ENCODE data around the gene CFAP70. TPM values are rescaled to one million over a fixed set of nuclear protein-coding genes. Genes with fewer than 3 reads are reported as not detected.

The CFAP70 gene
- total RNA-seq, 1 donor from 2014 or later = 5.3 TPM

GRCh38 chr10:73310475-73310874, 48.2 kb downstream of the CFAP70 start:
- Mint-ChIP-seq H3K4me1 (ENCODE audit: low read depth) (no peaks in the 10 kb centered on the region), H3K27ac (no peak overlapping the region), H3K36me3 (ENCODE audit: insufficient read depth) (peaks cover 9% of the 10 kb centered on the region), H3K4me3 (ENCODE audit: low read depth) (no peak overlapping the region), H3K9me3 (ENCODE audit: low read depth) (peaks cover 20% of the 10 kb centered on the region), H3K27me3 (peaks cover 3% of the 10 kb centered on the region)
- TF ChIP-seq, protein P1, sequence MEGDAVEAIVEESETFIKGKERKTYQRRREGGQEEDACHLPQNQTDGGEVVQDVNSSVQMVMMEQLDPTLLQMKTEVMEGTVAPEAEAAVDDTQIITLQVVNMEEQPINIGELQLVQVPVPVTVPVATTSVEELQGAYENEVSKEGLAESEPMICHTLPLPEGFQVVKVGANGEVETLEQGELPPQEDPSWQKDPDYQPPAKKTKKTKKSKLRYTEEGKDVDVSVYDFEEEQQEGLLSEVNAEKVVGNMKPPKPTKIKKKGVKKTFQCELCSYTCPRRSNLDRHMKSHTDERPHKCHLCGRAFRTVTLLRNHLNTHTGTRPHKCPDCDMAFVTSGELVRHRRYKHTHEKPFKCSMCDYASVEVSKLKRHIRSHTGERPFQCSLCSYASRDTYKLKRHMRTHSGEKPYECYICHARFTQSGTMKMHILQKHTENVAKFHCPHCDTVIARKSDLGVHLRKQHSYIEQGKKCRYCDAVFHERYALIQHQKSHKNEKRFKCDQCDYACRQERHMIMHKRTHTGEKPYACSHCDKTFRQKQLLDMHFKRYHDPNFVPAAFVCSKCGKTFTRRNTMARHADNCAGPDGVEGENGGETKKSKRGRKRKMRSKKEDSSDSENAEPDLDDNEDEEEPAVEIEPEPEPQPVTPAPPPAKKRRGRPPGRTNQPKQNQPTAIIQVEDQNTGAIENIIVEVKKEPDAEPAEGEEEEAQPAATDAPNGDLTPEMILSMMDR (IDR thresholded peaks at IDR 0.05; ENCODE audit: unreplicated experiment) = no peak
- no peak for DNase-seq (ENCODE audit: low spot score, unreplicated experiment)

DNA sequence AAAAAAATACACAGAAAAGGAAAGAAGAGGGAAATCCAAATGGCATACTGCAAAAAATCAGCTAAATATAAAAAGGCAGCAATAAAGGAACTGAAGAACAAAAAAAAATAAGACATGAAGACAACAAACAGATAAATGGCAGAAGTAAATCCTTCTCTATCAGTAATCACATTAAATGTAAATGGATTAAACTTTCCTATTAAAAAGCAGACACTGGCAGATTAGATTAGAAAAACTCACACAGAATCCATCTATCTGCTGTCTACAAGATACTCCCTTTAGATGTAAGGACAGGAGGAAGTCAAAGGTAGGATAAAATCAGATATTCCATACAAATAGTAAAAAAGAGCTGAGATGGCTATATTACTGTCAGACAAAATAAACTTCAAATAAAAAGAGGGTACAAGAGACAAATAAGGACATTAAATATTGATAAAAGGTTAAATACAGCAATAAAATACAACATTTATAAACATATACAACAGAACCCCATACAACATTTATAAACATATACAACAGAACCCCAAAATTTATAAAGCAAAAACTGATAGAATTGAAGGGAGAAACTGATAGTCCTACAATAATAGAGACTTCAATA, 51.4 kb downstream of the CFAP70 start:
- Mint-ChIP-seq H3K36me3 (ENCODE audit: insufficient read depth) (peaks cover 9% of the 10 kb centered on the region), H3K27ac (no peak overlapping the region), H3K4me1 (ENCODE audit: low read depth) (no peaks in the 10 kb centered on the region), H3K4me3 (ENCODE audit: low read depth) (no peak overlapping the region), H3K27me3 (peaks cover 3% of the 10 kb centered on the region), H3K9me3 (ENCODE audit: low read depth) (peaks cover 20% of the 10 kb centered on the region)
- no peak for DNase-seq (ENCODE audit: low spot score, unreplicated experiment)
- TF ChIP-seq, protein P1 (IDR thresholded peaks at IDR 0.05; ENCODE audit: unreplicated experiment) = no peak

DNA sequence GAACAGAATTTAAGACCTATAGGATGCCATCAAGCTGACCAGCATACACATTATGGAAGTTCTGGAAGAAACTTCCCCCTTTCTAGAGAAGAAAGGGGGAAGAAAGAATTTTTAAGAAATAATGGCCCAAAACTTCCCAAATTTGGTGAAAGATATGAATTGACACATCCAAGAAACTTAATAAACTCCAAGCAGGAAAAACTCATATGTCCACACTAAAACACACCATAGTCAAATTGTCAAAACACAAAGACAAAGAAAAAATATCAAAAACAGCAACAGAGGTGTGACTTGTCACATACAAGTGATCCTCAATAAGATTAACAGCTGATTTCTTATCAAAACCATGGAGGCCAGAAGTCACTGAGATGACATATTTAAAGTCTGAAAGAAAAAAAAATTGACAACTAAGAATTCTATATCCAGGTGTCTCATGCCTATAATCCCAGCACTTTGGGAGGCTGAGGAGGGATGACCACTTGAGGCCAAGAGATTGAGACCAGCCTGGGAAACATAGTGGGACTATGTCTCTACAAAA, 52.4 kb downstream of the CFAP70 start:
- Mint-ChIP-seq H3K9me3 (ENCODE audit: low read depth) (peaks cover 20% of the 10 kb centered on the region), H3K27ac (no peak overlapping the region), H3K4me1 (ENCODE audit: low read depth) (no peaks in the 10 kb centered on the region), H3K27me3 (peaks cover 3% of the 10 kb centered on the region), H3K36me3 (ENCODE audit: insufficient read depth) (peaks cover 9% of the 10 kb centered on the region), H3K4me3 (ENCODE audit: low read depth) (no peak overlapping the region)
- no peak for DNase-seq (ENCODE audit: low spot score, unreplicated experiment)
- TF ChIP-seq, protein P1 (IDR thresholded peaks at IDR 0.05; ENCODE audit: unreplicated experiment) = no peak

DNA sequence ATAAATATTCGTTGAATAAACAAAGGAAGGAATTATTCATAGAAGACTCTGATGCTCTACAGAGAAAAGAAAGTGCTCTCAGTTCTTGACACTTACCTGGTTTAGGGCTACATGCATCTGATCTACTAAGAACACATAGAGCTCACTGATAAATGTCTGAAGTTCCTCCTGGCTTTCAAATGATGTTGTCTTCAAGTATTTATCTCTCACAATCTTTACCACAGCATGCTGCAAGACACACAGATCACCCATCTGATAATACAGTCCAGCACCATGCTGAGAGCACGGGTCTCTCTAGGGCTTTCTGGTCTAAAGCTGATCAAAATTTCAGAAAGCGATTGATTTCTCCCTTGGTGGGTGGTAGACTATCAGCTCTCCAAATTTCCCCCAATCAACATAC, 61.7 kb downstream of the CFAP70 start:
- no peak overlapping the region for H3K4me3 Mint-ChIP-seq (ENCODE audit: low read depth)
- H3K36me3 Mint-ChIP-seq (ENCODE audit: insufficient read depth) = no peaks in the 10 kb centered on the region
- no peaks in the 10 kb centered on the region for H3K27me3 Mint-ChIP-seq
- no peak overlapping the region for H3K27ac Mint-ChIP-seq
- H3K4me1 Mint-ChIP-seq (ENCODE audit: low read depth) = no peaks in the 10 kb centered on the region
- no peak for DNase-seq (ENCODE audit: low spot score, unreplicated experiment)
- H3K9me3 Mint-ChIP-seq (ENCODE audit: low read depth) = no peaks in the 10 kb centered on the region
- TF ChIP-seq, protein P1 (IDR thresholded peaks at IDR 0.05; ENCODE audit: unreplicated experiment) = no peak

GRCh38 chr10:73293461-73293860, 65.2 kb downstream of the CFAP70 start:
- Mint-ChIP-seq H3K36me3 (ENCODE audit: insufficient read depth) (peaks cover 8% of the 10 kb centered on the region), H3K4me1 (ENCODE audit: low read depth) (no peaks in the 10 kb centered on the region), H3K4me3 (ENCODE audit: low read depth) (no peak overlapping the region), H3K27me3 (no peaks in the 10 kb centered on the region), H3K27ac (no peak overlapping the region), H3K9me3 (ENCODE audit: low read depth) (peaks cover 6% of the 10 kb centered on the region)
- DNase-seq (ENCODE audit: low spot score, unreplicated experiment) = no peak
- TF ChIP-seq, protein P1 (IDR thresholded peaks at IDR 0.05; ENCODE audit: unreplicated experiment) = no peak
